ENCODE results near the gene WDR54.
"Not testable (repeated sequence)": the region's sequence is repeated elsewhere in the genome, so short reads cannot be mapped to it uniquely, and the experiment has no call there.

WDR54 gene

GRCh38 chr2:74413001-74413698 lies 8.4 kb upstream of the WDR54 start:
- H3K27me3 ChIP-seq (ENCODE audit: control insufficient read depth, insufficient read depth, low read length) = peaks cover 10% of the 10 kb centered on the region
- peak overlapping the region; percentile 76 for H3K9ac ChIP-seq (ENCODE audit: low read length)
- peak overlapping the region; percentile 38 for H3K4me3 ChIP-seq (ENCODE audit: low read length)
- H3K36me3 ChIP-seq (ENCODE audit: control insufficient read depth, insufficient read depth, low read length) = no peaks in the 10 kb centered on the region
- peaks cover 32% of the 10 kb centered on the region for H3K4me1 ChIP-seq (ENCODE audit: control insufficient read depth, insufficient read depth, low read length)
- no peaks in the 10 kb centered on the region for H3K9me3 ChIP-seq (ENCODE audit: control insufficient read depth, low read length)

GRCh38 chr2:74414441-74414840 lies 7.1 kb upstream of the WDR54 start:
- H3K4me1 ChIP-seq (ENCODE audit: control insufficient read depth, insufficient read depth, low read length) = peaks cover 32% of the 10 kb centered on the region
- peaks cover 10% of the 10 kb centered on the region for H3K27me3 ChIP-seq (ENCODE audit: control insufficient read depth, insufficient read depth, low read length)
- no peaks in the 10 kb centered on the region for H3K36me3 ChIP-seq (ENCODE audit: control insufficient read depth, insufficient read depth, low read length)
- H3K9me3 ChIP-seq (ENCODE audit: control insufficient read depth, low read length) = no peaks in the 10 kb centered on the region
- H3K9ac ChIP-seq (ENCODE audit: low read length) = peak overlapping the region; percentile 76
- H3K4me3 ChIP-seq (ENCODE audit: low read length) = peak overlapping the region; percentile 38

GRCh38 chr2:74414881-74415761 lies 6.4 kb upstream of the WDR54 start:
- no peaks in the 10 kb centered on the region for H3K36me3 ChIP-seq (ENCODE audit: control insufficient read depth, insufficient read depth, low read length)
- peaks cover 10% of the 10 kb centered on the region for H3K27me3 ChIP-seq (ENCODE audit: control insufficient read depth, insufficient read depth, low read length)
- peaks cover 32% of the 10 kb centered on the region for H3K4me1 ChIP-seq (ENCODE audit: control insufficient read depth, insufficient read depth, low read length)
- peak overlapping the region; percentile 76 for H3K9ac ChIP-seq (ENCODE audit: low read length)
- peak overlapping the region; percentile 27 for H3K4me3 ChIP-seq (ENCODE audit: low read length)
- H3K9me3 ChIP-seq (ENCODE audit: control insufficient read depth, low read length) = no peaks in the 10 kb centered on the region

GRCh38 chr2:74415762-74416395 lies 5.7 kb upstream of the WDR54 start:
- no peaks in the 10 kb centered on the region for H3K36me3 ChIP-seq (ENCODE audit: control insufficient read depth, insufficient read depth, low read length)
- H3K4me1 ChIP-seq (ENCODE audit: control insufficient read depth, insufficient read depth, low read length) = peaks cover 34% of the 10 kb centered on the region
- H3K9me3 ChIP-seq (ENCODE audit: control insufficient read depth, low read length) = no peaks in the 10 kb centered on the region
- peaks cover 10% of the 10 kb centered on the region for H3K27me3 ChIP-seq (ENCODE audit: control insufficient read depth, insufficient read depth, low read length)
- H3K9ac ChIP-seq (ENCODE audit: low read length) = peak overlapping the region; percentile 76
- peak overlapping the region; percentile 27 for H3K4me3 ChIP-seq (ENCODE audit: low read length)

GRCh38 chr2:74416778-74417177 lies 4.8 kb upstream of the WDR54 start:
- H3K4me1 ChIP-seq (ENCODE audit: control insufficient read depth, insufficient read depth, low read length) = peaks cover 41% of the 10 kb centered on the region
- H3K9me3 ChIP-seq (ENCODE audit: control insufficient read depth, low read length) = no peaks in the 10 kb centered on the region
- no peak overlapping the region for H3K4me3 ChIP-seq (ENCODE audit: low read length)
- no peak overlapping the region for H3K9ac ChIP-seq (ENCODE audit: low read length)
- H3K36me3 ChIP-seq (ENCODE audit: control insufficient read depth, insufficient read depth, low read length) = no peaks in the 10 kb centered on the region
- peaks cover 10% of the 10 kb centered on the region for H3K27me3 ChIP-seq (ENCODE audit: control insufficient read depth, insufficient read depth, low read length)

- Histone ChIP-seq H3K36me3 (ENCODE audit: control insufficient read depth, insufficient read depth, low read length) (no peaks in the 10 kb centered on the region), H3K9me3 (ENCODE audit: control insufficient read depth, low read length) (no peaks in the 10 kb centered on the region), H3K9ac (ENCODE audit: low read length) (no peak overlapping the region), H3K27me3 (ENCODE audit: control insufficient read depth, insufficient read depth, low read length) (peaks cover 10% of the 10 kb centered on the region), H3K4me3 (ENCODE audit: low read length) (no peak overlapping the region), H3K4me1 (ENCODE audit: control insufficient read depth, insufficient read depth, low read length) (peaks cover 45% of the 10 kb centered on the region)
Observed at GRCh38 chr2:74417197-74417596, 4.3 kb upstream of the WDR54 start.

GRCh38 chr2:74417763-74418162 lies 3.8 kb upstream of the WDR54 start:
- no peaks in the 10 kb centered on the region for H3K9me3 ChIP-seq (ENCODE audit: control insufficient read depth, low read length)

GRCh38 chr2:74418312-74418711 lies 3.2 kb upstream of the WDR54 start:
- Histone ChIP-seq H3K9ac (ENCODE audit: low read length) (no peak overlapping the region), H3K4me1 (ENCODE audit: control insufficient read depth, insufficient read depth, low read length) (peaks cover 42% of the 10 kb centered on the region), H3K27me3 (ENCODE audit: control insufficient read depth, insufficient read depth, low read length) (peaks cover 10% of the 10 kb centered on the region), H3K9me3 (ENCODE audit: control insufficient read depth, low read length) (no peaks in the 10 kb centered on the region), H3K4me3 (ENCODE audit: low read length) (no peak overlapping the region), H3K36me3 (ENCODE audit: control insufficient read depth, insufficient read depth, low read length) (no peaks in the 10 kb centered on the region)

More at GRCh38 chr2:74417763-74418162, 3.8 kb upstream of the WDR54 start:
- Histone ChIP-seq H3K9ac (ENCODE audit: low read length) (no peak overlapping the region), H3K36me3 (ENCODE audit: control insufficient read depth, insufficient read depth, low read length) (no peaks in the 10 kb centered on the region), H3K4me1 (ENCODE audit: control insufficient read depth, insufficient read depth, low read length) (peaks cover 45% of the 10 kb centered on the region), H3K27me3 (ENCODE audit: control insufficient read depth, insufficient read depth, low read length) (peaks cover 10% of the 10 kb centered on the region), H3K4me3 (ENCODE audit: low read length) (no peak overlapping the region)

- Histone ChIP-seq H3K36me3 (ENCODE audit: control insufficient read depth, insufficient read depth, low read length) (no peaks in the 10 kb centered on the region), H3K4me1 (ENCODE audit: control insufficient read depth, insufficient read depth, low read length) (peaks cover 32% of the 10 kb centered on the region), H3K27me3 (ENCODE audit: control insufficient read depth, insufficient read depth, low read length) (peaks cover 10% of the 10 kb centered on the region)
Observed at GRCh38 chr2:74419345-74419744, 2.2 kb upstream of the WDR54 start.

GRCh38 chr2:74420006-74420405 lies 1.5 kb upstream of the WDR54 start:
- H3K4me1 ChIP-seq (ENCODE audit: control insufficient read depth, insufficient read depth, low read length) = peaks cover 26% of the 10 kb centered on the region
- peaks cover 8% of the 10 kb centered on the region for H3K27me3 ChIP-seq (ENCODE audit: control insufficient read depth, insufficient read depth, low read length)
- H3K9ac ChIP-seq (ENCODE audit: low read length) = no peak overlapping the region
- no peaks in the 10 kb centered on the region for H3K36me3 ChIP-seq (ENCODE audit: control insufficient read depth, insufficient read depth, low read length)
- no peak overlapping the region for H3K4me3 ChIP-seq (ENCODE audit: low read length)
- H3K9me3 ChIP-seq (ENCODE audit: control insufficient read depth, low read length) = no peaks in the 10 kb centered on the region

More at GRCh38 chr2:74419345-74419744, 2.2 kb upstream of the WDR54 start:
- Histone ChIP-seq H3K9me3 (ENCODE audit: control insufficient read depth, low read length) (no peaks in the 10 kb centered on the region), H3K4me3 (ENCODE audit: low read length) (no peak overlapping the region), H3K9ac (ENCODE audit: low read length) (no peak overlapping the region)

GRCh38 chr2:74420443-74421103 lies 957 bp upstream of the WDR54 start:
- H3K9ac ChIP-seq (ENCODE audit: low read length) = peak overlapping the region; percentile 80

More at GRCh38 chr2:74420443-74421103, 957 bp upstream of the WDR54 start:
- peaks cover 20% of the 10 kb centered on the region for H3K4me1 ChIP-seq (ENCODE audit: control insufficient read depth, insufficient read depth, low read length)
- H3K27me3 ChIP-seq (ENCODE audit: control insufficient read depth, insufficient read depth, low read length); H3K9me3 ChIP-seq (ENCODE audit: control insufficient read depth, low read length); H3K36me3 ChIP-seq (ENCODE audit: control insufficient read depth, insufficient read depth, low read length): not testable (repeated sequence)
- peak overlapping the region; percentile 49 for H3K4me3 ChIP-seq (ENCODE audit: low read length)
